Measurements from ENCODE around the gene ELMO1. TPM values are rescaled to one million over a fixed set of nuclear protein-coding genes. Genes with fewer than 3 reads are reported as not detected.

ELMO1 gene
- total RNA-seq, 4 donors from 2014 or later = 11.5 to 19.9 (median 17.4) TPM

- intact Hi-C loops (cut with DNase I; ENCODE audit: low total_unique reads) = no loop called here
- H3K4me3 ChIP-seq (ENCODE audit: low read depth, poor library complexity, severe bottlenecking) = no peak overlapping the region
- DNase-seq (ENCODE audit: low spot score in 2 of 2) = no peak
- TF ChIP-seq POLR2A (IDR thresholded peaks at IDR 0.05) = no peak
- no peak for TF ChIP-seq CTCF (IDR thresholded peaks at IDR 0.05)
- 70 to 71% methylated on average over 7 of the region's 7 CpGs for WGBS, 2 donors
Observed at GRCh38 chr7:36945612-36946400, 502.9 kb downstream of the ELMO1 start.

GRCh38 chr7:36944838-36945237, 503.8 kb downstream of the ELMO1 start:
- no peak overlapping the region for H3K4me3 ChIP-seq (ENCODE audit: low read depth, poor library complexity, severe bottlenecking)
- TF ChIP-seq POLR2A (IDR thresholded peaks at IDR 0.05) (no peak), CTCF (IDR thresholded peaks at IDR 0.05) (no peak)
- intact Hi-C loops (cut with DNase I; ENCODE audit: low total_unique reads) = no loop called here
- no peak for DNase-seq (ENCODE audit: low spot score in 2 of 2)
- 78 to 84% methylated on average over 5 of the region's 5 CpGs for WGBS, 2 donors

- intact Hi-C loops (cut with DNase I; ENCODE audit: low total_unique reads) = no loop called here
- TF ChIP-seq CTCF (IDR thresholded peaks at IDR 0.05) (no peak), POLR2A (IDR thresholded peaks at IDR 0.05) (no peak)
Observed at GRCh38 chr7:36943591-36944435, 504.9 kb downstream of the ELMO1 start.

GRCh38 chr7:36942955-36943354, 505.7 kb downstream of the ELMO1 start:
- no peak for DNase-seq (ENCODE audit: low spot score in 2 of 2)

More at GRCh38 chr7:36943591-36944435, 504.9 kb downstream of the ELMO1 start:
- WGBS, 2 donors = 63 to 71% methylated on average over 8 of the region's 8 CpGs
- no peak for DNase-seq (ENCODE audit: low spot score in 2 of 2)
- no peak overlapping the region for H3K4me3 ChIP-seq (ENCODE audit: low read depth, poor library complexity, severe bottlenecking)

GRCh38 chr7:36942541-36942940, 506.1 kb downstream of the ELMO1 start:
- no peak for TF ChIP-seq POLR2A (IDR thresholded peaks at IDR 0.05)
- TF ChIP-seq CTCF (IDR thresholded peaks at IDR 0.05) = no peak
- WGBS, 2 donors = 76 to 87% methylated on average over 4 of the region's 4 CpGs
- intact Hi-C loops (cut with DNase I; ENCODE audit: low total_unique reads) = no loop called here

More at GRCh38 chr7:36942955-36943354, 505.7 kb downstream of the ELMO1 start:
- no peak overlapping the region for H3K4me3 ChIP-seq (ENCODE audit: low read depth, poor library complexity, severe bottlenecking)
- intact Hi-C loops (cut with DNase I; ENCODE audit: low total_unique reads) = no loop called here
- TF ChIP-seq CTCF (IDR thresholded peaks at IDR 0.05) (no peak), POLR2A (IDR thresholded peaks at IDR 0.05) (no peak)
- 94 to 96% methylated on average over 9 of the region's 9 CpGs for WGBS, 2 donors

More at GRCh38 chr7:36942541-36942940, 506.1 kb downstream of the ELMO1 start:
- H3K4me3 ChIP-seq (ENCODE audit: low read depth, poor library complexity, severe bottlenecking) = no peak overlapping the region
- DNase-seq (ENCODE audit: low spot score in 2 of 2) = no peak

Data from lower leg skin (tissue), 4 donors.